Nephron progenitor cell (in vitro differentiated cells): ENCODE measurements around the gene CAMKMT.
"Not testable (repeated sequence)": the region's sequence is repeated elsewhere in the genome, so short reads cannot be mapped to it uniquely, and the experiment has no call there.

Experiments
- DNase-seq: peaks from one replicate; pipeline ENCODE4 v3.0.0; 2021
- H3K27ac Mint-ChIP-seq: 2 replicates; pipeline ENCODE4 v1.8.0; 2021; ENCODE audit warnings: mild to moderate bottlenecking, moderate library complexity, mixed read lengths
- H3K27me3 Mint-ChIP-seq: 2 replicates; pipeline ENCODE4 v1.8.0; 2021; ENCODE audit warnings: mild to moderate bottlenecking, low read depth, mixed read lengths; ENCODE audit not compliant: poor library complexity
- H3K36me3 Mint-ChIP-seq: 2 replicates; pipeline ENCODE4 v1.8.0; 2021; ENCODE audit warnings: low read depth, mixed read lengths
- H3K4me1 Mint-ChIP-seq: 2 replicates; pipeline ENCODE4 v1.8.0; 2021; ENCODE audit warnings: mixed read lengths
- H3K4me3 Mint-ChIP-seq: 2 replicates; pipeline ENCODE4 v1.8.0; 2021; ENCODE audit warnings: mild to moderate bottlenecking, moderate library complexity, mixed read lengths
- H3K9me3 Mint-ChIP-seq: 2 replicates; pipeline ENCODE4 v1.8.0; 2021; ENCODE audit warnings: mild to moderate bottlenecking, moderate library complexity, mixed read lengths
- CTCF ChIP-seq: fragments of 200-600 bp; sonication (generic); IDR thresholded peaks from 2 replicates; pipeline ENCODE4 v1.5.0; 2021; ENCODE audit warnings: antibody characterized with exemption

The CAMKMT gene

GRCh38 chr2:44496130-44496529 lies 134.4 kb downstream of the CAMKMT start:
- Mint-ChIP-seq H3K27me3 (peaks cover 12% of the 10 kb centered on the region), H3K4me1 (no peaks in the 10 kb centered on the region), H3K27ac (no peak overlapping the region), H3K4me3 (no peak overlapping the region), H3K36me3 (no peaks in the 10 kb centered on the region), H3K9me3 (no peaks in the 10 kb centered on the region)
- no peak for TF ChIP-seq CTCF
- no peak for DNase-seq

- Mint-ChIP-seq H3K36me3 (no peaks in the 10 kb centered on the region), H3K4me1 (no peaks in the 10 kb centered on the region), H3K9me3 (no peaks in the 10 kb centered on the region), H3K4me3 (no peak overlapping the region), H3K27ac (no peak overlapping the region), H3K27me3 (peaks cover 12% of the 10 kb centered on the region)
- TF ChIP-seq CTCF, result no peak
- DNase-seq, result no peak
Measured at GRCh38 chr2:44498551-44498950, 136.8 kb downstream of the CAMKMT start.

GRCh38 chr2:44505664-44506063 lies 143.9 kb downstream of the CAMKMT start:
- not testable (repeated sequence) for H3K4me1 Mint-ChIP-seq, H3K27me3 Mint-ChIP-seq, H3K4me3 Mint-ChIP-seq, DNase-seq, H3K36me3 Mint-ChIP-seq, H3K27ac Mint-ChIP-seq, H3K9me3 Mint-ChIP-seq

- DNase-seq, result no peak
- TF ChIP-seq CTCF, result no peak
- Mint-ChIP-seq H3K27ac (no peak overlapping the region), H3K9me3 (no peaks in the 10 kb centered on the region), H3K27me3 (no peaks in the 10 kb centered on the region), H3K4me1 (no peaks in the 10 kb centered on the region), H3K36me3 (no peaks in the 10 kb centered on the region), H3K4me3 (no peak overlapping the region)
Measured at GRCh38 chr2:44510246-44510645, 148.5 kb downstream of the CAMKMT start.

GRCh38 chr2:44515416-44515815 lies 153.7 kb downstream of the CAMKMT start:
- H3K4me1 Mint-ChIP-seq, result no peaks in the 10 kb centered on the region
- H3K36me3 Mint-ChIP-seq, result no peaks in the 10 kb centered on the region
- no peak overlapping the region for H3K27ac Mint-ChIP-seq
- TF ChIP-seq CTCF, result no peak
- H3K4me3 Mint-ChIP-seq, result no peak overlapping the region
- no peak for DNase-seq
- no peaks in the 10 kb centered on the region for H3K27me3 Mint-ChIP-seq
- peaks cover 7% of the 10 kb centered on the region for H3K9me3 Mint-ChIP-seq

GRCh38 chr2:44519026-44519425 lies 157.3 kb downstream of the CAMKMT start:
- Mint-ChIP-seq H3K9me3 (peaks cover 32% of the 10 kb centered on the region), H3K36me3 (peaks cover 6% of the 10 kb centered on the region), H3K27ac (no peak overlapping the region), H3K4me3 (no peak overlapping the region), H3K4me1 (no peaks in the 10 kb centered on the region), H3K27me3 (no peaks in the 10 kb centered on the region)
- no peak for TF ChIP-seq CTCF
- no peak for DNase-seq
